Measurements from ENCODE around the gene GNB5.

Gene GNB5

GRCh38 chr15:52164631-52165265 is 26.4 kb downstream of the GNB5 start:
- no peak for DNase-seq

- DNase-seq: peak; percentile 21 to 26
Observed at GRCh38 chr15:52163321-52164190, 27.6 kb downstream of the GNB5 start.

GRCh38 chr15:52162876-52163275 is 28.3 kb downstream of the GNB5 start:
- no peak for DNase-seq

- no peak for DNase-seq
Observed at GRCh38 chr15:52162260-52162659, 28.9 kb downstream of the GNB5 start.

- no peak for DNase-seq
Observed at GRCh38 chr15:52161406-52161966, 29.7 kb downstream of the GNB5 start.

GRCh38 chr15:52159645-52160044 is 31.5 kb downstream of the GNB5 start:
- no peak for DNase-seq

- DNase-seq: no peak
Observed at GRCh38 chr15:52158084-52158765, 33.0 kb downstream of the GNB5 start.

GRCh38 chr15:52155878-52156277 is 35.3 kb downstream of the GNB5 start:
- no peak for DNase-seq

GRCh38 chr15:52154896-52155865 is 36.0 kb downstream of the GNB5 start:
- DNase-seq: no peak

- DNase-seq: no peak
Observed at GRCh38 chr15:52153900-52154895, 37.0 kb downstream of the GNB5 start.

- DNase-seq: no peak
Observed at GRCh38 chr15:52151353-52151752, 39.8 kb downstream of the GNB5 start.

GRCh38 chr15:52150871-52151270 is 40.3 kb downstream of the GNB5 start:
- DNase-seq: no peak

GRCh38 chr15:52150043-52150825 is 41.0 kb downstream of the GNB5 start:
- DNase-seq: no peak

GRCh38 chr15:52148403-52148802 is 42.8 kb downstream of the GNB5 start:
- no peak for DNase-seq

- DNase-seq: no peak
Observed at GRCh38 chr15:52146776-52147175, 44.4 kb downstream of the GNB5 start.

- no peak for DNase-seq
Observed at GRCh38 chr15:52146261-52146660, 44.9 kb downstream of the GNB5 start.

- no peak for DNase-seq
Observed at GRCh38 chr15:52144656-52145178, 46.5 kb downstream of the GNB5 start.

- no peak for DNase-seq
Observed at GRCh38 chr15:52143873-52144272, 47.3 kb downstream of the GNB5 start.

GRCh38 chr15:52140646-52141045 is 50.5 kb downstream of the GNB5 start:
- no peak for DNase-seq
